ENCODE measurements around the gene LPCAT3.

The LPCAT3 gene

DNA sequence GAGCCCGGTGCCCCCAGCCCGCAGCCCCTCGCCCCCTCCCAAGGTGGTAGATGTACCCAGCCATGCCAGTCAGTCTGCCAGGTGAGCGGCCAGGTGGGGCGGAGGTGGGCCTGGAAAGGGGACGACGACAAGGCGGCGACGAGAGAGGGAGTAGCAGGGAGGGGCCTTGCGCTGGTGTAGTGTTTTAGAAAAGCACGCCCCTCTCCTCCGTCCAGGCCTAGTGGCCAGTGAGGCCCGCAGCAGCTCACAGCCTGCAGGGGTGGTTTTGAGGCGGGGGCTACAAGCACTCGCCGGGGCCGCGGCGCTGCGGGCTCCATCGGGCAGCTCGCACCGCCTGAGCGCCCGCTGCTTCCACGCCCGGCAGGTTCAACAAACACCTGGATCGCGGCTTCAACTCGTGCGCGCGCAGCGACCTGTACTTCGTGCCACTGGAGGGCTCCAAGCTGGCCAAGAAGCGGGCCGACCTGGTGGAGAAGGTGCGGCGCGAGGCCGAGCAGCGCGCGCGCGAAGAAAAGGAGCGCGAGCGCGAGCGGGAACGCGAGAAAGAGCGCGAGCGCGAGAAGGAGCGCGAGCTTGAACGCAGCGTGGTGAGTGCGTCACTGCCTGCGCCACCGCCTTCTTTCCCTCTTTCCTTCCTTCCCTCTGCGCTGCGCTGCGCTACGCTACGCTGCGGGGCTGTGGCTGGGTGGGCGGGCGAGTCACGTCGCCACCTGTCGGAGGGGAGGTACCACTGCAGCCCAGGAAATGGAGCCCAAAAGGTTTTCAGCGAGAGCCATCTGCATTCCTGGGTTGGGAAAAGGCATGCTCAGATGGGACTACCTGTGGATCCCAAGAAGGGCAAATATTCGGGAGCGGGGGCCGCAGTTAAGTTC lies 80.6 kb downstream of the LPCAT3 start:
- DNase-seq (ENCODE audit: low read depth), result peak; percentile 81

DNA sequence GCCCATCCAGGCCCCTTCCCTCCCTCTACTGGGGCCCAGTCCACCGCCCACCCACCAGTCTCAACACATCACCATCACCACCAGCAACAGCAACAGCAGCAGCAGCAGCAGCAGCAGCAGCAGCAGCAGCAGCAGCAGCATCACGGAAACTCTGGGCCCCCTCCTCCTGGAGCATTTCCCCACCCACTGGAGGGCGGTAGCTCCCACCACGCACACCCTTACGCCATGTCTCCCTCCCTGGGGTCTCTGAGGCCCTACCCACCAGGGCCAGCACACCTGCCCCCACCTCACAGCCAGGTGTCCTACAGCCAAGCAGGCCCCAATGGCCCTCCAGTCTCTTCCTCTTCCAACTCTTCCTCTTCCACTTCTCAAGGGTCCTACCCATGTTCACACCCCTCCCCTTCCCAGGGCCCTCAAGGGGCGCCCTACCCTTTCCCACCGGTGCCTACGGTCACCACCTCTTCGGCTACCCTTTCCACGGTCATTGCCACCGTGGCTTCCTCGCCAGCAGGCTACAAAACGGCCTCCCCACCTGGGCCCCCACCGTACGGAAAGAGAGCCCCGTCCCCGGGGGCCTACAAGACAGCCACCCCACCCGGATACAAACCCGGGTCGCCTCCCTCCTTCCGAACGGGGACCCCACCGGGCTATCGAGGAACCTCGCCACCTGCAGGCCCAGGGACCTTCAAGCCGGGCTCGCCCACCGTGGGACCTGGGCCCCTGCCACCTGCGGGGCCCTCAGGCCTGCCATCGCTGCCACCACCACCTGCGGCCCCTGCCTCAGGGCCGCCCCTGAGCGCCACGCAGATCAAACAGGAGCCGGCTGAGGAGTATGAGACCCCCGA lies 81.4 kb downstream of the LPCAT3 start:
- DNase-seq (ENCODE audit: low read depth), result no peak

GRCh38 chr12:6936194-6936635 lies 82.1 kb downstream of the LPCAT3 start:
- DNase-seq (ENCODE audit: low read depth), result no peak

- no peak for DNase-seq (ENCODE audit: low read depth)
Observed at GRCh38 chr12:6935371-6936193, 82.7 kb downstream of the LPCAT3 start.

DNA sequence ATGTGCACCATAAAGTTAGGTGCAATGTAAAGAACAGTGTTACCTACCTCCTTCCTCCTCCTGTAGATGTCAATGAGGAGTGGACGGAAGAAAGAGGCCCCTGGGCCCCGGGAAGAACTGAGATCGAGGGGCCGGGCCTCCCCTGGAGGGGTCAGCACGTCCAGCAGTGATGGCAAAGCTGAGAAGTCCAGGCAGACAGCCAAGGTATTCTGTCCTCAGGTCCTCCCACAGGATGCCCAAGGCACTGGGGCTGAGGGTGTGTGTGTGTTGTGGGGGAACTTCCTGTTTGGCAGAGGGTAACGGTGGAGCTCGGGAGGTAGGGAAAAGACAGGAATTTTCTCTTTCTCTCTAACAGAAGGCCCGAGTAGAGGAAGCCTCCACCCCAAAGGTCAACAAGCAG lies 84.2 kb downstream of the LPCAT3 start:
- no peak for DNase-seq (ENCODE audit: low read depth)

DNA sequence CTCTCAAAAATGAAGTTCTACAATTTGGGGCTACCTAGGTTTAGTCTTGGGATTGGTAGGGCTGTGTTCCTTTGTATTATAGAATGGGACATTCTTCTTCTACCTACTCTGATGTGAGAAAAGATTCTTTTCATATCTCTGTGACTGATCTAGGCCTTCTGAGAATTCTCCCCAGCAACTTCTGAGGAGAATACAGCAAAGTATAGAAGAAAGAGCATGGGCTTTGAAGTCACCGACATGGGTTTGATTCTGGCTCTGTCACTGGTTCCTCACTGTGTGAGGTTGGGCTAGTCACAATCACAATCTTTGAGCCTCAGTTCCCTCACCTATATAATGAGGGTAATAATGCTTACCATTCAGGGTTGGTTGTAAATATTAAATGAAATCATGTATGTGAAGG lies 85.5 kb downstream of the LPCAT3 start:
- DNase-seq (ENCODE audit: low read depth), result no peak

DNA sequence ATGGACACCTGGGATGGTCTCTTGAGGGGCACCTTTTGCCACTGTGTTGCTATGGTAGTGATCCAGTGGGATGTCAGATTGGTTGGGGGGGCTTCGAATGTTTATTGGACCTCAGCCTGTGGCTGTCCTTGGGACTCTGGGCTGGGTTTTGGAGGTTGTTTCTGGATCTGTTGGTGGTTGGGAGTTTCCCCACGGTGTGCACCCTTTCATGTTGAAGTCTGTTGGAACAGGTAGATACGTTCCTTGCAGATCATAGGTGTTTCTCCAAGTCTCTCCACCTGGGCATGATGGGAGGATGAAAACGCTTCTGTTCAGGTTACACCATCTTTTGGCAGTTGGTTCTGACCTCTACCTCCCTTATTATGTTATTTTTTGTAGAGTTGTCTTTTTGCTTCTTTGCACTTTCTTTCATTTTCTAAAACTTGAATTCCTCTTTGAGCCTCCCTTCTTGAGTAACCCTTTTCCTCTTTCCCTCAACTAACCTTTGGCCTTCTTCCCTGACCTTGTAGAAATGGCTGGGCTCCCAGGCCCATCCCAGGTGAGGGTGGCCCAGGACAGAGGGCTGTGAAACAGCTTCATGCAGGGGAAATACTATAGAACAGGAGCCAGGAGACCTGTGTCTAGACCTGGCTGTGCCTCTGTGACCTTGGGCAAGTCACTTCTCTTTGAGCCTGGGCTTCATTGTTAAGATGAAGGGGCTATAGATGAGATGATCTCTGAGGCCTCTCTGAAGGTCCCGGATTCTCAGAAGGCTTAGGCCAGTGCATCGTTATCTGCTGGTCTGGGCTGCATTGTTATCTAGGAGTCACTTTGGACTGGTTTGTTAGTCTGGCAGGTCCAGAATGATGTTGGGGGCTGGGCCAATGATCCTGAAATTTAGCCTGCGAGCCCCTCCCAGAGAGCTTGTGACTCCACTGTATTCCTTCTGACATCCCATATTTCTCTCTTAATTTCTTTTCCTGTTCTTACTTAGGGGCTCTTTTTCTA lies 88.5 kb downstream of the LPCAT3 start:
- no peak for DNase-seq (ENCODE audit: low read depth)

DNA sequence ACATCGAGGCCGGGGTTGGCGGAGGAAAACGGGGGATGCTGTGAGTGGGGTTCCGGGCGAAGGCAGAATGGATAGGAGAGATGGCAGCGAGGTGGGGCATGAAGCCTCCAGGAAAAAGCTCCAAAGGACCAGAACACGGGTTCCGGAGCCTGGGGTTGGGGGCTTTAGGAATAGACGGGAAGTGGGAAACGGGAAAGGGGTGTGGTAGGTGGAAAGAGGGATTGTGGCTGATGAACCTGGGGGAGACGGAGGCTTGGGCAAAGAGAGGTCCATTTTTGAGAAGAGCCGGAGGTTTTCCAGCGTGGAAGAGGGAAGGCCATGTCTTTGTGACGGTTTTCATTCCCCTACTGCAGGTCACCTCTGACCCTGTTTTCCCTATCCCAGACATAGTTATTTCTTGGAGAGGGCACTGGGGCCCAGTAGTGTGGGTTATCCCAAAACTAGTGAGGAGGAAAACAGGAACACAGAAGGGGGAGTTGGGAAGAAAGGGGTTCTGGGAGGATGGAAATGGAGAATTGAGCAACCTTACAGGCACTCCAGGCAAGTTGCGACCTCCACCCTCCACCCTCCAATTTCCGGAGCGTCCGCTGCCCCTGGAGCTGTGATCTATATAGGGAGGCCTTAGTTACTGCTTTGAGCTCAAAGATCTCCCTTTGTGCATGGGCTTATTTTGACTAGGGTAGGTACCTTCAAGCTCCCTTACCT lies 89.4 kb downstream of the LPCAT3 start:
- no peak for DNase-seq (ENCODE audit: low read depth)

DNA sequence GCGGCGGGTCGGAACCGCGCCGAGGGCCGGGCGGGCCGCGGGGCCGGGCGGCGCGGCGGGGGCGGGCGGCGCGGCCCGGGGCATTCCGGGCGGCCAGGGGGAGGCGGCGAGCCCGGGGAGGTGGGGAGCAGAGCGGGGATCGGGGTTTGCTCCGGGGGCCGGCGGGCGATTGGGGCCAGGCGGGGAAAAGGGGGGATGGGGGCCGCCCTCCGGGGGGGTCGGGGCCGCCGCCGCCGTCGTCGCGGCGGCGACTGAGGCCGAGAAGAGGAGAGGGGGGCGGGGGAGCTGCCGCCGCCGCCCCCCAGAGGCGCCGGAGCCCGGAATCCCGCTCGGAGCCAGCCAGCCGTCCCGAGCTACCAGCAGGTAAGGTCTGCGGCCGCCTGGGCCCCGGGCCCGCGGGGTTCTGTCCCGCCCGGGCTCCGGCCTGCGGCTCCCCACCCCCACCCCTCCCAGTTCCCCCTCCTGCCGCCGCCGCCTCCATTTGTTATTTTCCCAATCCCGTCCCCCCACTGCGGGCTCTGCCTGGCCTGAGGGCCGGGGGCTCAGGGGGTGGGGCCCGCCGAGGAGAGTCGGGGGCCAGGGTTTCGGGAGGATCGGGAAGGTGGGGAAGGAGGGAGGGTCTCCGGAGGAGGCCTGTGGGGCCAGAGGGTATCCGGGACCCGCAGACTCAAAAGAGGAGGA lies 90.1 kb downstream of the LPCAT3 start:
- DNase-seq (ENCODE audit: low read depth), result no peak

- DNase-seq (ENCODE audit: low read depth), result no peak
Observed at GRCh38 chr12:6927379-6928021, 90.8 kb downstream of the LPCAT3 start, which contains the start of gene ATN1. ATN1 (plus strand) TSS chr12:6927959; CDS start chr12:6934002, 6,043 bp downstream.
